HepG2 (cell line): ENCODE results near the gene CFAP99. TPM values are rescaled to one million over a fixed set of nuclear protein-coding genes. Genes with fewer than 3 reads are reported as not detected.
A peak's percentile ranks its signal among the peaks of the same experiment; 100 is the strongest.

Experiments
- AGO2 ChIP-seq: fragments of 200-400 bp; formaldehyde crosslinking; optimal IDR thresholded peaks from 2 replicates; pipeline ENCODE3; 2017; ENCODE audit warnings: mild to moderate bottlenecking, low read depth, low read length, moderate library complexity
- CBFB ChIP-seq: sonication (generic); formaldehyde crosslinking; IDR thresholded peaks from 2 replicates; pipeline ENCODE4 v1.4.0; 2020; ENCODE audit warnings: missing genetic modification reagents
- CERS6 ChIP-seq: sonication (generic); formaldehyde crosslinking; IDR thresholded peaks from 2 replicates; pipeline ENCODE4 v1.5.0; 2020; ENCODE audit warnings: missing genetic modification reagents
- CREM ChIP-seq, 2 experiments: sonication (generic) in 1 of 2; formaldehyde crosslinking in 1 of 2; IDR thresholded peaks; 2 replicates each; pipeline versions ENCODE4 v1.4.0 to v1.6.1; 2016 to 2020; ENCODE audit warnings: antibody characterized with exemption in 1 of 2, mild to moderate bottlenecking in 1 of 2, missing genetic modification reagents in 1 of 2
- ELF3 ChIP-seq: IDR thresholded peaks from 2 replicates; pipeline ENCODE4 v1.6.1; 2016; ENCODE audit warnings: missing genetic modification reagents, missing compliant biosample characterization
- EZH2 ChIP-seq: conservative IDR thresholded peaks from 2 replicates; pipeline ENCODE4 v1.6.1; 2012; ENCODE audit warnings: mild to moderate bottlenecking, low read depth, low read length, moderate library complexity
- HES4 ChIP-seq: sonication (generic); formaldehyde crosslinking; IDR thresholded peaks from 2 replicates; pipeline ENCODE4 v1.9.0; 2021; ENCODE audit warnings: mild to moderate bottlenecking, missing genetic modification reagents, borderline replicate concordance
- HNRNPK ChIP-seq: fragments of 200-400 bp; formaldehyde crosslinking; IDR thresholded peaks from 2 replicates; pipeline ENCODE4 v1.6.1; 2018; ENCODE audit warnings: low read length, low read depth, moderate library complexity, mild to moderate bottlenecking; ENCODE audit not compliant: poor library complexity, severe bottlenecking
- NCOA2 ChIP-seq: sonication (generic); formaldehyde crosslinking; IDR thresholded peaks from 2 replicates; pipeline ENCODE4 v1.8.0; 2022; ENCODE audit warnings: inconsistent platforms
- PAF1 ChIP-seq: IDR thresholded peaks from 2 replicates; pipeline ENCODE4 v1.6.1; 2016; ENCODE audit warnings: missing genetic modification reagents, missing compliant biosample characterization
- PBX2 ChIP-seq: IDR thresholded peaks from 2 replicates; pipeline ENCODE4 v1.6.1; 2016; ENCODE audit warnings: control low read depth
- PREB ChIP-seq: sonication (generic); formaldehyde crosslinking; IDR thresholded peaks from 2 replicates; pipeline ENCODE4 v1.4.0; 2020; ENCODE audit warnings: missing genetic modification reagents
- RNF2 ChIP-seq: fragments of 450-650 bp; conservative IDR thresholded peaks from 2 replicates; pipeline ENCODE4 v1.6.1; 2016; ENCODE audit warnings: low read depth
- ZBTB7B ChIP-seq: sonication (generic); formaldehyde crosslinking; IDR thresholded peaks from 2 replicates; pipeline ENCODE4 v1.4.0; 2020; ENCODE audit warnings: missing genetic modification reagents
- ZNF143 ChIP-seq: sonication (generic); formaldehyde crosslinking; IDR thresholded peaks from 2 replicates; pipeline ENCODE4 v1.4.0; 2020; ENCODE audit warnings: missing genetic modification reagents
- ZNF414 ChIP-seq: sonication (generic); formaldehyde crosslinking; IDR thresholded peaks from 2 replicates; pipeline ENCODE4 v1.5.0; 2020; ENCODE audit warnings: missing genetic modification reagents
- ZNF615 ChIP-seq: sonication (generic); formaldehyde crosslinking; IDR thresholded peaks from 2 replicates; pipeline ENCODE4 v1.5.0; 2020; ENCODE audit warnings: mild to moderate bottlenecking, missing genetic modification reagents, borderline replicate concordance
- ZNF629 ChIP-seq: sonication (generic); formaldehyde crosslinking; conservative IDR thresholded peaks from 2 replicates; pipeline ENCODE4 v1.5.0; 2020; ENCODE audit warnings: missing genetic modification reagents
- ZSCAN9 ChIP-seq: IDR thresholded peaks from 2 replicates; pipeline ENCODE4 v1.6.1; 2016; ENCODE audit warnings: borderline replicate concordance
- polyA plus RNA-seq, 8 experiments: library from polyadenylated mRNA; depleted of rRNA in 3 of 8; stranded (reverse) in 7 of 8; unstranded in 1 of 8; fragments of >200 nt; fragmentation: Illumina TruSeq in 4 of 8; extraction: Trizol in 4 of 8; gene quantifications; 2 replicates each; pipeline versions ENCODE4 v1.2.1 to v1.2.3, GENCODE V29; 2011 to 2016; ENCODE audit warnings: low read depth in 4 of 8, missing spikeins in 1 of 8, mixed read lengths in 1 of 8; ENCODE audit not compliant: insufficient read depth in 1 of 8
- total RNA-seq, 5 experiments: library from RNA; depleted of rRNA; stranded (reverse); fragments of >200 nt; fragmentation: Illumina TruSeq; extraction: Trizol; gene quantifications; 2 replicates each; pipeline ENCODE4 v1.2.3, GENCODE V29; 2016; ENCODE audit warnings: low read depth in 1 of 5
- TF ChIP-seq, protein P1 (sequence below): sonication (generic); formaldehyde crosslinking; IDR thresholded peaks from 2 replicates; pipeline ENCODE4 v1.4.0; 2020; ENCODE audit warnings: missing genetic modification reagents, borderline replicate concordance
- TF ChIP-seq, protein P2 (sequence below): IDR thresholded peaks from 2 replicates; pipeline ENCODE4 v1.6.1; 2016; ENCODE audit warnings: missing genetic modification reagents, missing compliant biosample characterization
- TF ChIP-seq, protein P3 (sequence below): sonication (generic); formaldehyde crosslinking; IDR thresholded peaks from 2 replicates; pipeline ENCODE4 v1.5.0; 2020; ENCODE audit warnings: mild to moderate bottlenecking, missing genetic modification reagents, borderline replicate concordance

Gene CFAP99
- total and polyA plus RNA-seq, 2 of the 13 experiments (the other 11 are each of a cell fraction or from before 2014, with no cell fraction given), result not detected

DNA sequence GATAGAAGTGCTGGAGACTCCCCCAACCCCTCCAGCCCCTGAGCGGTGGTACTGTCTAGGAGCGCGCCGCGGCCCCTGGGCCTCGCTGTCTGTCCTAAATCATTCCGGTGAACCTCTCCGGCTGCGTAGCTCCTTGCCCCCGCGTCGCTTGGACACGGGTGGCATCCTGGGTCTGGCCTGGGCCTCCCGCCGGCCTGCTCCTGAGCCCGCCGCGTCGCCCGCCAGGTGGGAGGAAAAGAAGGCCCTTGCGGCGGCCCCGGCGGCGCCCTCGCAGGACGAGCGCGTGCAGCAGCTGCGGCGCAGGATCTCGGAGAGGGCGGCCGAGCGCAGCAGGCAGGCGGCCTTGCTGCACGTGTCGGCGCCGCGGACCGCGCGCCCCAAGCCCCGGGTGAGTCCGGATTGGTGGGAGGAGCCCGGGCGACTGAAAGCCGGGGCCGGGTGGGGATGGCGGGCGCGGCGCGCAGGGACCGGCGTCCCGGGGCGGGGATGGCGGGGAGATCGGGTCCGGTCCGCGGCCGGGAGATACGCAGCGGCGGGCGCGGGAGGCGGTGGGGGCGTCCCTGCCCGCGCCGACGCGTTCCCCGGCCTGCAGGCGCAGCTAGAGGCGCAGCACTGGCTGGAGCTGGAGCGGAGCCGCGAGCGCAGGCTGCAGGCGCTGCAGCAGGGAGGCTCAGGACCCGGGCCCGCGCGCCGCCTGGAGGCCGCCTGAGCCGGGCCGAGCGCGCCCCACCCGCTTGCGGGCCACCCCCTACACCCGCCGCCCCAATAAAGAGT lies 43.6 kb downstream of the CFAP99 start (continued):
- TF ChIP-seq EZH2 (no peak), CREM (IDR thresholded peaks at IDR 0.05) (no peak), CREM (CRISPR knock-in tag; IDR thresholded peaks at IDR 0.05) (no peak), PREB (0 out of 2 replicates have a peak, but pooled peaks have one; percentile 53), ELF3 (CRISPR knock-in tag) (peak; percentile 52; the same call in 1 of the 2 replicates), NCOA2 (CRISPR knock-in tag) (no peak), CERS6 (peak; percentile 79; the same call in 1 of the 2 replicates), ZNF143 (CRISPR knock-in tag) (no peak), ZSCAN9 (CRISPR knock-in tag) (no peak), HES4 (CRISPR knock-in tag) (peak; percentile 86), PAF1 (CRISPR knock-in tag) (no peak), ZNF629 (CRISPR knock-in tag) (0 out of 2 replicates have a peak, but pooled peaks have one; percentile 15), ZBTB7B (peak; percentile 54; the same call in 1 of the 2 replicates), ZNF414 (no peak), HNRNPK (peak; percentile 15), ZNF615 (CRISPR knock-in tag) (no peak), RNF2 (peak; percentile 93), CBFB (CRISPR knock-in tag) (0 out of 2 replicates have a peak, but pooled peaks have one; percentile 22), PBX2 (no peak), AGO2 (no peak)
- TF ChIP-seq, protein P1, sequence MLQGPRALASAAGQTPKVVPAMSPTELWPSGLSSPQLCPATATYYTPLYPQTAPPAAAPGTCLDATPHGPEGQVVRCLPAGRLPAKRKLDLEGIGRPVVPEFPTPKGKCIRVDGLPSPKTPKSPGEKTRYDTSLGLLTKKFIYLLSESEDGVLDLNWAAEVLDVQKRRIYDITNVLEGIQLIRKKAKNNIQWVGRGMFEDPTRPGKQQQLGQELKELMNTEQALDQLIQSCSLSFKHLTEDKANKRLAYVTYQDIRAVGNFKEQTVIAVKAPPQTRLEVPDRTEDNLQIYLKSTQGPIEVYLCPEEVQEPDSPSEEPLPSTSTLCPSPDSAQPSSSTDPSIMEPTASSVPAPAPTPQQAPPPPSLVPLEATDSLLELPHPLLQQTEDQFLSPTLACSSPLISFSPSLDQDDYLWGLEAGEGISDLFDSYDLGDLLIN (CRISPR knock-in tag), result no peak
- TF ChIP-seq, protein P2, sequence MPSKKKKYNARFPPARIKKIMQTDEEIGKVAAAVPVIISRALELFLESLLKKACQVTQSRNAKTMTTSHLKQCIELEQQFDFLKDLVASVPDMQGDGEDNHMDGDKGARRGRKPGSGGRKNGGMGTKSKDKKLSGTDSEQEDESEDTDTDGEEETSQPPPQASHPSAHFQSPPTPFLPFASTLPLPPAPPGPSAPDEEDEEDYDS, result no peak
- TF ChIP-seq, protein P3, sequence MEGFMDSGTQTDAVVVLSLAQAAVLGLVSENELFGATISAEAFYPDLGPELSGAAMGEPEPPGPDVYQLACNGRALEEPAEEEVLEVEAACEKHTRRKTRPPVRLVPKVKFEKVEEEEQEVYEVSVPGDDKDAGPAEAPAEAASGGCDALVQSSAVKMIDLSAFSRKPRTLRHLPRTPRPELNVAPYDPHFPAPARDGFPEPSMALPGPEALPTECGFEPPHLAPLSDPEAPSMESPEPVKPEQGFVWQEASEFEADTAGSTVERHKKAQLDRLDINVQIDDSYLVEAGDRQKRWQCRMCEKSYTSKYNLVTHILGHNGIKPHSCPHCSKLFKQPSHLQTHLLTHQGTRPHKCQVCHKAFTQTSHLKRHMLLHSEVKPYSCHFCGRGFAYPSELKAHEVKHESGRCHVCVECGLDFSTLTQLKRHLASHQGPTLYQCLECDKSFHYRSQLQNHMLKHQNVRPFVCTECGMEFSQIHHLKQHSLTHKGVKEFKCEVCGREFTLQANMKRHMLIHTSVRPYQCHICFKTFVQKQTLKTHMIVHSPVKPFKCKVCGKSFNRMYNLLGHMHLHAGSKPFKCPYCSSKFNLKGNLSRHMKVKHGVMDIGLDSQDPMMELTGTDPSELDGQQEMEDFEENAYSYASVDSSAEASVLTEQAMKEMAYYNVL (CRISPR knock-in tag), result no peak
